ENCODE results near the gene GOLGA7B. TPM values are rescaled to one million over a fixed set of nuclear protein-coding genes. Genes with fewer than 3 reads are reported as not detected.

Gene GOLGA7B
- total RNA-seq, 1 donor from 2014 or later, result 0.08 TPM

- ATAC-seq, result no peak
- intact Hi-C loops (cut with DNase I), result no loop called here
- no peak for DNase-seq (ENCODE audit: missing footprints)
These were observed 61.0 kb downstream of the GOLGA7B start for GRCh38 chr10:97910661-97911060.

DNA sequence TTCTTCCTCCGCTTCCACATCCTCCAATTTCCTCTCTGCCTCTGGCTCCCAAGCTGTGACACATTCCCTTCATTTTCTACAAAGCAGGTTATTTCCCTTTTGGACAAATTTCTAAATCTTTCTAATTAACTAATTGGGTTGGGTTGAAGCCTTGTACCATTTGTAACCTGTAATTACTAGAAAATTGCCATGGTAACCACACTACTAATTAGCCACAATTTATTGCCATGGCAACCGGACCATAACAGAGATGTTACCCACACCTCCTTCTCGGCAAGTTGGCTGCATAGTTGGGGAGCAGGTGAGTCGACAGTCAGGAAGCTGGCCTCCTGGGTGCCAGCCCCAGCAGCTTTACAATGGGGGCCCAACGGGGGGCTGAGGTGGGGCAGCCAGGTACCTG, 61.6 kb downstream of the GOLGA7B start:
- intact Hi-C loops (cut with DNase I), result no loop called here
- ATAC-seq (no peak), DNase-seq (ENCODE audit: missing footprints) (no peak)

DNA sequence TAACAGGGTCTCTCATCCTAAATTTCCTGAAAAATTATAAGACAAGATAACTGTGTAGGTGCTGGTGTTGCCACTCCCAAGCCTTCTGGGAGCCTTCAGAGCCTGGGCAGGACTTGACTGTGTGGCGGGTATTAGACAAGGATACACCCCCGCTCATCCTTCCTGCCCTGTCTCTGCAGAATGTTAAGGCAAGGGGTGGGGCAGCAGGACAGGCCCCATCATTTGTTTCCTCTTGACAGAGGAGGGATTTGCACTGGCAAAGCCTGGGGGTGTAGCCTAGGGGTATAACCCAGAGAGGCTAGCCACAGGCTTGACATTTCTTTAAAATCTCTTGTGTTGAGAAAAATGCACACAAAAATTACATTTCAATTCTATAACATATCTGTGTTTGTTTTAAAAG, 63.5 kb downstream of the GOLGA7B start:
- ATAC-seq (no peak), DNase-seq (ENCODE audit: missing footprints) (no peak)
- intact Hi-C loops (cut with DNase I), result no loop called here

DNA sequence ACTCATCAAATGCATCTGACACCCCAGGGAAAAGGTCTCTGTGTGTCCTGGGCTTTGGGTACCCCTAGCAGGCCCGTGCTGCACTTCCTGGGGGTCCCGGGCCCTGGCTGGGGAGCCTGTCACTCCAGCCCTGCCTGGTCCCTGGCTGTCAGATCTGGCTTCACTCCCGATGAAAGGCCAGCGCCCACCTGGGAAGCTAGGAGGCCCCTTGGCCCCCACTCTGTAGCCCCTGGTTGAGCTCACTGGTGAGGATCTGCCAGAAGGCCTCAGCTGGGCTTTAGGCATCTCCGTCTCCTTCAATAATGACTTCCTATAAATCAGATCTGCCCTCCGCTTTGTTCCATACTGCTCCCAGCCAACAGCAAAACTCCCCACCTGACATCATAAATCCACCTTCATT, 64.0 kb downstream of the GOLGA7B start:
- DNase-seq (ENCODE audit: missing footprints) (peak; percentile 17), ATAC-seq (no peak)
- intact Hi-C loops (cut with DNase I), result loop anchor here (2.0 kb wide), 2 partner anchors 127 to 395 kb away; no protein-coding TSS in a partner anchor

- intact Hi-C loops (cut with DNase I), result loop anchor here (2.0 kb wide), 2 partner anchors 126 to 394 kb away; no protein-coding TSS in a partner anchor
- DNase-seq (ENCODE audit: missing footprints) (no peak), ATAC-seq (no peak)
These were observed 64.7 kb downstream of the GOLGA7B start for GRCh38 chr10:97914171-97914836.

GRCh38 chr10:97914837-97915211, 65.2 kb downstream of the GOLGA7B start:
- ATAC-seq (peak; percentile 74), DNase-seq (ENCODE audit: missing footprints) (peak; percentile 83)
- intact Hi-C loops (cut with DNase I), result loop anchor here (2.0 kb wide), 2 partner anchors 126 to 394 kb away; no protein-coding TSS in a partner anchor

GRCh38 chr10:97915346-97916131, 65.9 kb downstream of the GOLGA7B start:
- ATAC-seq, result no peak
- DNase-seq (ENCODE audit: missing footprints), result peak; percentile 39
- intact Hi-C loops (cut with DNase I), result loop anchor here (2.0 kb wide), 2 partner anchors 125 to 393 kb away; no protein-coding TSS in a partner anchor

GRCh38 chr10:97916586-97916985, 66.9 kb downstream of the GOLGA7B start:
- DNase-seq (ENCODE audit: missing footprints) (peak; percentile 7), ATAC-seq (peak; percentile 77)
- intact Hi-C loops (cut with DNase I), result no loop called here

- DNase-seq (ENCODE audit: missing footprints) (no peak), ATAC-seq (no peak)
- intact Hi-C loops (cut with DNase I), result no loop called here
These were observed 69.4 kb downstream of the GOLGA7B start for GRCh38 chr10:97919012-97919411.

GRCh38 chr10:97920865-97921264, 71.2 kb downstream of the GOLGA7B start:
- intact Hi-C loops (cut with DNase I), result no loop called here
- DNase-seq (ENCODE audit: missing footprints), result peak; percentile 52

More at GRCh38 chr10:97920865-97921264, 71.2 kb downstream of the GOLGA7B start:
- ATAC-seq, result no peak

Other genes with a start within 250 kb of the GOLGA7B start
- gene MORN4, start 216.3 kb upstream of the GOLGA7B start, total RNA-seq, result 8.0 TPM
- 11.0 TPM for gene PI4K2A, start 209.2 kb upstream of the GOLGA7B start, total RNA-seq
- gene AVPI1, start 162.6 kb upstream of the GOLGA7B start, total RNA-seq, result 8.7 TPM
- 8.9 TPM for gene MARVELD1, start 136.1 kb upstream of the GOLGA7B start, total RNA-seq
- gene ZFYVE27, start 112.7 kb upstream of the GOLGA7B start, total RNA-seq, result 11.7 TPM
- 2.5 TPM for gene SFRP5, start 77.8 kb upstream of the GOLGA7B start, total RNA-seq
- gene CRTAC1, start 180.8 kb downstream of the GOLGA7B start, total RNA-seq, result 1.5 TPM

Measured in Right ventricle myocardium inferior (tissue), 1 donor.